OCI-LY7 (cell line): ENCODE results near the gene GPR78.

Experiments used
- CTCF ChIP-seq: fragments of 200-600 bp; sonication (generic); conservative IDR thresholded peaks from 2 replicates; pipeline ENCODE4 v1.5.1; 2014; ENCODE audit warnings: mild to moderate bottlenecking, antibody characterized with exemption, low read length, moderate library complexity, mixed read lengths
- EZH2phosphoT487 ChIP-seq: fragments of 200-600 bp; sonication (generic); IDR thresholded peaks from 2 replicates; pipeline ENCODE4 v1.6.1; 2018; ENCODE audit warnings: low read depth, borderline replicate concordance, mild to moderate bottlenecking, mixed run types, antibody characterized with exemption, low read length, moderate library complexity, mixed read lengths

- TF ChIP-seq CTCF (no peak), EZH2phosphoT487 (no peak)
These were observed 26.8 kb downstream of the GPR78 start for GRCh38 chr4:8606966-8607365.
